GM21526 (cell line): ENCODE results near the gene ALOX15B.
"Not testable (repeated sequence)": the region's sequence is repeated elsewhere in the genome, so short reads cannot be mapped to it uniquely, and the experiment has no call there.

Experiments used
- ATAC-seq: cut with Tn5 transposase; IDR thresholded peaks from one replicate; pipeline ENCODE4 v1.9.1; 2021; ENCODE audit warnings: moderate library complexity; ENCODE audit not compliant: unreplicated experiment, low FRiP score

ALOX15B gene

DNA sequence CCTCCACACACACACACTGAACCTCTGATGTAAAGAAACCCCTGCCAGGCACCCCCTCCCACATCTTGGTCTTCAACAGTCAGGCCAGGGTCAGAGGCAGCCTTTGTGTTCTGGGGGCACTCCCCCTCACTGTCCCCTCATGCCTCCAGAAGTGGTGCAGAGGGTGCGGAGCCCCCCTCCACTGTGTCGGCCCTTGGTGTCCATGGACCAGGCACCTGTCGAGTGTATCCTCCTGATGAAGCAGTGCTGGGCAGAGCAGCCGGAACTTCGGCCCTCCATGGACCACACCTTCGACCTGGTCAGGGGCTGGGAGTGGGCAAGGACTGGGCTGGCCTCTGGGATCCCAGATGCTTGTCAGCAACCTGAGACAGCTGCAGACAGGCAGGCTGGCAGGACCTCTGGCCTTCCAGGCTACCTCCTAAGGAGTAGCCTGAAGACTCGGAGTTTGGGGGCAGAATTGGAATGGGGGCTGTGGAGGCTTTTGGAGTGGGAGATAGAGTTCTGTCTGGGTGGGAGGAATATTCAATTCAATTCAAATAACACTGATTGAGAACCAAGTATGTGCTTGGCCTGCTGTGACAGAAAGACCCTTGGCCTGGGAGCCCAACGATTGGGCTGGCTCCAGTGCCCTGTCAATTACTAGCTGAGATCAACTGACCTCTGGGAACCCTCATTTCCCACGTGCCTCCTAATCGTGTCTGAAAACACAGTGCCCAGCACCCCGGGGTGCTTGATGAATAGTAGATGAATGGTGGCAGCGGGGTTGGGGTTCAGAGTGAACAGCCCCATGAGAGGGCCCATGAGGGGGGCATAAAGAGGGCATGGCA, 24.9 kb upstream of the ALOX15B start:
- ATAC-seq: no peak

DNA sequence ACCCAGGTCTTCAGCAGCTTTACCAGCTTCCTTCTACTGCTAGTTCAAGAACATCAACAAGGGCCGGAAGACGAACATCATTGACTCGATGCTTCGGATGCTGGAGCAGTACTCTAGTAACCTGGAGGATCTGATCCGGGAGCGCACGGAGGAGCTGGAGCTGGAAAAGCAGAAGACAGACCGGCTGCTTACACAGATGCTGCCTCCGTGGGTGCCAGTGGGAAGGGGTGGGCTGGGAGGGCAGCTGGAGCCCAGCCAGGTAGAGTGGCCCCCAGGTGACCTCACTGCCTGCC, 24.4 kb upstream of the ALOX15B start:
- no peak for ATAC-seq

DNA sequence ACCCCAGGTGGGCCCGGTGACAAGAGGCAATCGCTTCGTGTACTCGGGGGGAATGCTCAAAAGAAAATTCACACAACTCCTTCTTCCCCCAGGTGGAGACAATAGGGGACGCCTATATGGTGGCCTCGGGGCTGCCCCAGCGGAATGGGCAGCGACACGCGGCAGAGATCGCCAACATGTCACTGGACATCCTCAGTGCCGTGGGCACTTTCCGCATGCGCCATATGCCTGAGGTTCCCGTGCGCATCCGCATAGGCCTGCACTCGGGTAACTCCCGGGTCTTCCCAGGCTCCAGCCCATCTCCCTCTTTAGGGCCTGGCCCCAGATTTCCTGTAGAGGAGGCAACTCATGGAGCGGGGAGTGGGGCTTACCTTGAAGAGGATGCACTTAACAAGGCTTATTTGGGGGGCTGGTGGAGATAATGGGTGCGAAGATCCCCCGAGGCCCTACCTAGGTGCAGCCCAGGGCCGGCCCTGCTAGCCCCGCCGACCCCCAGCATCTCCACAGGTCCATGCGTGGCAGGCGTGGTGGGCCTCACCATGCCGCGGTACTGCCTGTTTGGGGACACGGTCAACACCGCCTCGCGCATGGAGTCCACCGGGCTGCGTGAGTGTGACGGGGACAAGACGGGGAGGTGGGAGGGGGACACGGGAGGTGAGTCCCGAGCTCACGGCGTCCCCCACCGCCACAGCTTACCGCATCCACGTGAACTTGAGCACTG, 23.5 kb upstream of the ALOX15B start:
- no peak for ATAC-seq

DNA sequence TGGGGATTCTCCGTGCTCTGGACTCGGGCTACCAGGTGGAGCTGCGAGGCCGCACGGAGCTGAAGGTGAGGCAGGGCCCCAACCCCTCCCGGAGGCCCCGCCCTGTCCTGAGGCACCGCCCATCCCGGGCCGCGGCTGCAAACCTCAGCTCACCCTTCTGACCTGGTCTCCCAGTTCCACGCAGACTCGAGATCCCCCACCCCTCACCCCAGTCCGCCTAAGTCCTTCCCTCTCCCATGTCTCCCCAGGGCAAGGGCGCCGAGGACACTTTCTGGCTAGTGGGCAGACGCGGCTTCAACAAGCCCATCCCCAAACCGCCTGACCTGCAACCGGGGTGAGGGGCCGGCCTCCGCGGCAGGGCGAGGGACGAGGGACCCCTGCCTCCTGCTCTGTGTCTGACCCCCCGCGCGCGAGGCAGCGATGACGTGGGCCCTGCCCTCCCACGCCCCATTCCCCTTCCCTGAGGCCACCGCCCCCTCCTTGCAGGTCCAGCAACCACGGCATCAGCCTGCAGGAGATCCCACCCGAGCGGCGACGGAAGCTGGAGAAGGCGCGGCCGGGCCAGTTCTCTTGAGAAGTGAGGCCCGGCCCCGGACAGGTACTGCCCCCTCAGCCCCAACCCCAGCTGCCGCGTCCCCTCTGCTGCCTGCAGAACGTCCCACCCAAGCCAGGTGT, 22.8 kb upstream of the ALOX15B start:
- no peak for ATAC-seq

DNA sequence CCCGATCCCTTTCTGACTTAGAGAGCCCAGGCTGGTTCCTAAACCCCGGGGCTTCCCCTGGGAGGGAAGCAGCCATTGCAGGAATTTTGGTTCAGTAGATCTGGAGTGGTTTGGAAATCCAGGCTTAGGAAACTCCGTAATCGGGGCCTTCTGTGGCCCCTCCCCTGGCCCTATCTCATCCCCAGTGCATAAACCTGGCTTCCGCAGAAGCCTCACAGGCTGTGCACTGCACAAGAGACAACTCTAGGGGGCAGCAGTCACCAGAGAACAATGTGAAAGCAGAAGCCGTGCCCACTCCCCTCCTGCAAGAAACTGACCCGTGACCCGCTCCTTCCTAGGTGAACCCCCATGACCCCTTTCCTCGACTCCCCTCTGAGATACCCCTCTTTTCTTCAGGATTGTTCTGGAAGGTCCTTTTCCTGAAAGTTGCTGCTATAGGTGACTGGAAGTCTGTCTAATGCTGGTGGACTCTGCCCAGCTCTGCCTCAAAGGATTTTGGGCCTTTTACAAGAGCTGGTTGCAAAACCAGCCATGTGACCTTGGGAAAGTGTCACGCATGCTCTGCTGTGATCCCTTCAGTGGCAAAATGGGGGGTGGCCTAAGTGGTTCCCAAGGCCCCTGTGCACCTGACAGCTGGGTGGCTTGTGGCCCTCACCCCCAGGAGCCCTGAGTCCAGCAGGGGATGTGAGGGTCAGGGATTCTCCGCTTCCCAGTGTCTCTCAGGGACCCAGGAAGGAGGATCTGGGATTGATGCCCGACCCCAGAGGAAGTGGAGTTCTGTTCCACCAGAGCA, 22.0 kb upstream of the ALOX15B start:
- ATAC-seq: no peak

DNA sequence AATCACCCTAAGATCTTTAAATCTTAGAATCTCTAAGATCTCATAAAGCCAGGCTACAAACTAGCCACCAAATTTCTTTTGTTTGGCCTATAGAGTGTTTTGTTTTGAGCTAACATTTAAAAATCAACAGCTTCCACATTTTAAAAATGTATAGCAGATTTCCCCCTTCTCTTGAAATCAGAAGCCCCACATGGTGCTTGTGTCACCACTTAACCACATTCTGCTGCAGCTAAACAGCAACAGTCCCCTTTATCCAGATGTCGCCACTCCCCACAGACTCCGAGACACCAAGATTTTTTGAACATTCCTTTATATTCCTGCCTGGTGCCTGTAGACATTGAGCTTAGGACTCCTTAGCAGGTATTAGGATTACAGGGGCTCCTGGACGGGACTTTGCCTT, 20.4 kb upstream of the ALOX15B start:
- ATAC-seq: no peak

DNA sequence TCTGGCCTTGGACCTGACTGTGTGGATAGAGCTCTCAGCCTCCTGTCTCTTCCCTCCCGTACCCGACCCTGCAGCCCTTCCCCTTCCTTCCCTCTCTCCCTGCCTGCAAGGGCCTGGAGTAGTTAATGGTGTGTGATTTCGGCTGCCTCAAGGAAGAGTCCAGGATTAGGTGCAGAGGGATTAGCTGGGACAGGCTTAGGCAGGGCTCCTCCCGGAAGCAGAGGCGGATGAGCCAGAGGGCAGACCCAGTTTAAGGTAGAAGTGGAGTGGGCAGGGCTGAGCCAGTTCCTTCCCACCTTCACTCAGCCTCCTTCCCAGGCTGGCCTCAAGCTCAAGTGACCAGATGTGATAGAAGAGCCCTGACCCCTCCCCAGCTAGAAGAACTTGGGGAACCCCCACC, 19.7 kb upstream of the ALOX15B start:
- ATAC-seq: no peak

DNA sequence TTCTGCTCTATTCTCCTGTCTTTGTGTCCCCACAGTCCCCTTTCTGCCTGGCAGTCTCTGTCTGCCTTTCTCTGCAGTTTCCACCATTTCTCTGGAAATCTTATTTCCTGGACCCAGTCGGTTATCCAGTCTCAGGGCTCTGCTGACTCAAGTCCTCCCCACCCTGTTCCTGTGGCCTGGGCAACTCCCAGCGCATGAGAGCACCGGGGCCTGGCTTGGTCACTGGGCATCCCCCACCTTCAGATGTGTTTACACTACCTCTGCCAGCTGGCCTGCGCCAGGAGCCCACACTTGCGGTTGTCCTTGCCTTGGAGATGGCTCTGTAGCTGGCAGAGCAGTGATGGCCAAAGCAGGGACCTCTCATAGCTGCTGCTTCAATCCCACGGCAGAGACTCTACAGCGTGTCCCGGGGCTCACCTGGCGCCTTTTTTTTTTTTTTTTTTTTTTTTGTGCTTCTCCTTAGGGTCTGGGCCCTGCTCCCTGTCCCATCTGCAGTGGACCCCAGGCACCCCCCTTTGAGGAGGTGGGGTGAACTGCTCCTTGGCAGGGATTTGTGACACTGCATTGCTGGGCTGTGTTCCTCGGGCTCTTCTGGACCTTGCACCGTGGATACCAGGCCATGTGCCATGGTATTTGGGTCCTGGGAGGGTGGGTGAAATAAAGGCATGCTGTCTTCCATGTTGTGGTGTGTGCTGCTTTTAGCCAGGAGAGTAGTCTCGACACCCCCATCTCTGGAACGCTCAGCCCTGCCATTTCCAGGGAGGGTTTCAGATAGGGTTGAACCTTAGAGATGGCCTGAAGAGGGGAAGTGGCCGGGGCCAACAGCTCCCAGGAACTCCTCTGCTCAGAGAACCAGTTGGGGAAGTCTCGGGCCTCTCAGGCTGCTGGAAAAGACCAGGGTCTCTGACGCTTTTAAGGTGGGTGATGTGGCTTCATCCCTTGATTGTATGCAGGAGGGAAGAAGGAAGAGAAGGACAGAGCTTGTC, 18.9 kb upstream of the ALOX15B start:
- ATAC-seq: no peak

DNA sequence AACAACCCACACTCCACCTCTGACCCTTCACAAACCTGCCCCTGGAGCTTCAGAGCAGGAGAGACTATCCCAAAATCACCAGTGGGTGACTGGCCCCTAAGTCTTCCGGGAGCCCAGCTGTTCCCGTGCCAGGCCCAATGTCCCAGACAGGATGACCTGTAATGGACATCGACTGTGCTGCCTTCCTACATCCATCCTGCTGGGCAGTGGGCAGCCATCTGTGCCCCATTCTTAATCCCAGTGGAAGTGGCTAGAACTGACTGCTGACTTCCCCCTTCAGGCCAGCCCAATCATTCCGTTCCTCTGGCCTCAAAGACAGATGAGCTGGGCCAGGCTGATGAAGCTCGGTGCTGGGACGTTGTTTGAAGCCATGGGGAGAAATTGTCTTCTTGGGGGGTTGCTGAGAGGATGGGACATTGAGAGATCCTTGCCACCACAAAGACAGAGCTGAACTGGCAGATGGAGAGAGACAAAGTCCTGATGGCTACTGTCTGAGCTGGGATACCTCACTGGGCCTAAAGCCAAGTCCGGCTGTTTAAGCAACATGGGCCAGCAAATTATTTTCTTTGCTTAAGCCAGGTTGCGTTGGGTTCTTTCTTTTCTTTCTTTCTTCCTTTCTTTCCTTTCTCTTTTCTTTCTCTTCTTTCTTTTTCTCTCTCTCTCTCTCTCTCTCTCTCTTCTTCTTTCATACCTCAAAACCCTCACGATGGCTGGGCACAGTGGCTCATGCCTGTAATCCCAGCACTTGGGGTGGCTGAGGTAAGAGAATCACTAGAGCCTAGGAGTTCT, 17.9 kb upstream of the ALOX15B start:
- no peak for ATAC-seq

DNA sequence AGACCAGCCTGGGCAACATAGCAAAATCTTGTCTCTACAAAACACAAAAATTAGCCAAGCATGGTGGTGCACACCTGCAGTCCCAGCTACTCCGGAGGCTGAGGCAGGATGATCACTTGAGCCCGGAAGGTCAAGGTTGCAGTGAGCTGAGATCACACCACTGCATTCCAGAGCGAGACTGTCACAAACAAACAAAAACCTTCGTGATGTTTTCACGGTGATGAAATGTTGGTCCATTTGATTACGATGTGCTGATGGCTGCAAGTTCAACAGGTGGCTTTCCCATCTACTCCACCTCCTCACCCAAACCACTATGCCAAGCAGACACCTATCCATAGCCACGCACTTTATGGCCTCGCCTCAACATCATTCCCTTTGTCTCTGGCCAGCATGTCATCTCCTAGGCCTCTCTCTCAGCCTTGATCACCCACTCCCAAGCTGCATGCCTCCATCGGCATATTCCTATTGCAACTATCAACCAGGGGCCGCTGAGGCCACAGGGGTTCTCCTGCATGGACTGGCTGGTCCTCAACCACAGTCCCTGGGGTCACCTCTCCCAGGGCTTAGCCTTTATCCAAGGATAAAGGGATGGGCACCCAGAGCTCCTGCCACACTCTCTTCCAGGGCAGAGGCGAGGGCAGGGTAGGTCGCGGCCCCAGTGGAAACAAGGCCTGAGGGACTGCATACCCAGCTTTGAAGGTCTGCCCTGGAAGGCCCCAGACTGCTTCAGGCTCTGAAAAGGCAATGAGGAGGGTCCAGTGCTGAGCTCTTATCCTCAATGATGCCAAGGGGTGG, 17.1 kb upstream of the ALOX15B start:
- ATAC-seq: no peak

DNA sequence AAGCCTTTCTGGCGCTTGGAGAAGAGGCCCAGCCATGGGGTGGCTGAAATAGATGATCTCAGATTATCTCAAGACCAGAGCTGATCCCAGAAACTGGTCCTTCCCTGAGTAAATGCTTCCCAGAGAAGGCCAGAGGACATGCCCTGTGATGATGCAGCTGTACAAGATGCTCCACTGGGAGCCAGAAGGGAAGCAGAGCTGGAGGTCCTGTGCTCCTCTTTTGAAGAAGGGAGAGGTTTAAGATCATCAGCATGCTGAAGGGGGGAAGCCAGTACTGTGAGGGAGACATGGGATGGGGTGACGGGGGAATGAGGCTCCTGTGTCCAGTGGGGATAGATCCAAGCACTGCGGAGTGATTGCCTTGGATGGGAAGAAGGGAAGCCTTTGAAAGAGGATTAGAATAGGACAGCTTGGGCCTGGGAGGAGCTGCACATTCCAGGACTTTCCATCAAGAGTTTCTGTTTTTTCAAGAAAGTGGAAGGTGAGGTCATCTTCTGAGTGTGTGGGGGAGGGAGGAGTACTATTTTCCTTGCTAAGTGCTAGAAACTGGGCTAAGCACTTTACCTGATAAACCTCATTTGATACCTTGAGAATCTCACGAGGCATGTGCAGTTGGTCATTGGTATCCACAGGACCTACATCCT, 16.4 kb upstream of the ALOX15B start:
- ATAC-seq: no peak

DNA sequence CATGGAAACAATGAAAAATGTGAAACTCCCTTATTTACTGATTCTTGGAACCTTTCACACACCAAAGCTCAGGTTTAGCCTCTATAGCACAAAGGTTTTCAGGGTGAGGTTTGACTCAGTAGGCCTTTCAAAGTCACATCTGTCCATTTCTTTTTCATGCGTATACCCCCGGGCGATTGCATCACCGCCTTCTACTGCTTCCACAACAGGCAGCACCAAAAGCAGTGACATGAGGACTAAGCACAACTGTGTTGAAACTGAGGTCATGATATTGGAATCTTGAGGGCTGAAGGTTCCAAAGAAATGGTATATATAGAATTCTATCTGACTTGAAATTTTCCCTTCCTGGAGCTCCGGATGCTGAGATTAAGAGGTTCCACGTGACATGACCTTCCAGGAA, 14.7 kb upstream of the ALOX15B start:
- ATAC-seq: not testable (repeated sequence)

DNA sequence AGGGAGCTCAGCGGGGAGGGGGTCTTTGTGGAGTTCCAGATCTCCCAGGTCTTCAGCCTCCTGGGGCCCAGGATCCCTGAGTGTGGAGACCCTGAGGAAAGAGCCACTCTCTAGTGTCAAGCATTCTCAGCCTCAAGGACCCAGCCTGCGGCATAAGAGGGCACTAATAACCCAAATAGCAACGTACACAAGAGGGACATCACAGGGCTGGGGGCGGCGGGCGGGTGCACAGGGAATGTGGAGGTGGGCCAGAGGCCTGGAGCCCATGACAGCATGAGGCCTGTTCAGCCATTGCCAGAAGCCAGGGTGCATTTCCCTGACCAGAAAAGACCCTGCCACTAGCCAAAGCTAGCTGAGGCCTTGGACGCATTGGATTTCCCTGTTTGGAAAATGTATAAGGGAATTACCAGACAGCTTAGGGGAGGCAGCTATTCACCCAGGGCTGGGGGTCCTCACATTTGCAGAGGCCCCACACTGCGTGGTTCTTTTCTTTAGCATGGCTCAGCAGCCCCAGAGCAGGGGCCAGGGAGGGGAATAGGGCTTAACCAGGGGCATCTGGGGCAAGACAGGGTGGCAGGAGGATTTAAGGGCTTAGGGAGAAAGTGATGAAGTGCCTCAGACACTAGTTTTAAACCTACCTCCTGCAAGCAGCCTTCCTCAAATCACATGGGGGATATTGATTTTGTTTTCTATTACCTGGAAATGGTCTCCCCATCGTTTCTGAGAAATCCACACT, 13.5 kb upstream of the ALOX15B start:
- no peak for ATAC-seq

DNA sequence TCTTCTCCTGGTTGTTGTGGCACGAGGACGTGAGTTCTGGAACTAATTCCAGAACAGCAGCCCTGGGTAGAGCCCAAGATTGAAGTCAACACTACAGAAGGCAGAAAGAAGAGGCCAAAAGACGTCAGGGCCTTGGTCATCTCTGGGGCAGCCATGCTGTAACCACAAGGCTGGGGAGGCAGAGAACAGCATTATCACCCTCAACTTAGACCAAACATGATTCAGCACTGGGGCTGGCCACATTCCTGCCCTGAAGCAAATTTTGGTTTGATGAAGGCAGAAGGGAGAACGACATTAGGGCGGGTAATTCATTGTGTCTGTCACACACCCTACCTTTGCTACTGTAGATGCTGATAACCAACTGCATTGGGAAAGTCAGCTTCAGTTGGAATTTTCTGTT, 9.7 kb upstream of the ALOX15B start:
- no peak for ATAC-seq

DNA sequence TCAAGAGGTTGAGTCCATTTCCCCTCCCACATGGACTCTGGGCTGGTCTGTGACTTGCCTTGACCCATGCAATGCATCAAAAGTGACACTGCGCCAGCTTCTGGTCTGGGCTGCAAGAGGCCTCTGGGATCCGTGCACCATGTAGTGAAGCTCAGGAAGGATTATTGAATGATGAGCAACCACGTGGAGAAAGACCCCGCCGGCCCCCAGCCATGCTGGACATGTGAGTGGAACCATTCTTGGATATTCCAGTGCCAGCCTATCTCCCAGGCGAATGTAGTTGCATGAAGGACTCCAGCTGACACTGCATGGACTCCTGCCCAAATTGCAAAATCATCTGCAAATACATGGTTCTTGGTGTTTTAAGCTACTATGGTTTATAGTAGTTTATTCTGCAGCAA, 7.6 kb upstream of the ALOX15B start:
- ATAC-seq: no peak

DNA sequence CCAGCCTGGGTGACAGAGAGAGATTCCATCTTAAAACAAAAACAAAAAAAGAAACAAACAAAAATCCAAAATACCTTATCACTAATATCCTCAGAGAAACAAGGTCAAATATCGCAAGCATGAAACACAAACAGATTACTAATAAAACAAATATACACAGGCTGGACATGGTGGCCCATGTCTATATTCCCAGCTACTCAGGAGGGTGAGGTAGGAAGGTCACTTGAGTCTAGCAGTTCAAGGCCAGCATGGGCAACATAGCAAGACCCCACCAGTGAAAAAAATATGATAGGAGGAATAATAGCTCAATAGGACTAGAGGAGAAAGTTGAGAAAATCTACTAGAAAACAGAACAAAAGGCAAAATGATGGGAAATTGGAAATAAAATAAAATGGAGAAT, 6.9 kb upstream of the ALOX15B start:
- ATAC-seq: no peak

DNA sequence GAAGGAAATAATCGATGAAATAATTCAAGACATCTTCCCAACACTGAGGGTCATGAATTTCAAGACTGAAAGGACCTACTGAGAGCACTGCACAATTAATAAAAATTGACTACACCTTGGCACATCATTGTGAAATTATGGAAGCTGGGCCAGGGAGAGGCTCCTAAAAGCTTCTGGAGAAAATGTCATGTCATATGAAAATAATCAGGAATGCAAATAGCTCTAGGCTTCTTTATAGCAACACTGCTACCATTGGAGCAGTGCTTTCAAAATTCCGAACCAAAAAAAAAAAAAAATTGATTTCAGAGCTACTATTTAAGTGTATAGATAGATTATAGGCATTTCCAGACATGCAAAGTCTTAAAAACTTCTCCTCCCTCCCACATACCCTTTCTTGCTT, 6.4 kb upstream of the ALOX15B start:
- ATAC-seq: no peak
